Frontal cortex (tissue), 4 donors: ENCODE data around the gene DNAJC24. TPM values are rescaled to one million over a fixed set of nuclear protein-coding genes. Genes with fewer than 3 reads are reported as not detected.
A peak's percentile ranks its signal among the peaks of the same experiment; 100 is the strongest.

Experiments used
- DNase-seq, 2 donors: peaks; one replicate each; pipeline ENCODE4 v3.0.0; 2012; ENCODE audit warnings: low spot score in 2 of 2
- FAIRE-seq: peaks from 2 replicates; lab custom pipeline; 2012; peaks lifted over from hg19 to GRCh38; lab: Jason Lieb, UNC
- total RNA-seq: library from RNA; depleted of rRNA; stranded (reverse); fragments of >200 nt; gene quantifications from one replicate; pipeline ENCODE4 v1.2.3, GENCODE V29; 2014
- donor health status: control.
- donor health status: control.
- donor health status: control.

Gene DNAJC24
- total RNA-seq, 1 donor from 2014 or later, result 15.1 TPM

GRCh38 chr11:31412946-31413345, 43.3 kb downstream of the DNAJC24 start:
- FAIRE-seq, result no peak

GRCh38 chr11:31414338-31414737, 44.7 kb downstream of the DNAJC24 start:
- no peak for FAIRE-seq
- no peak for DNase-seq

More at GRCh38 chr11:31412946-31413345, 43.3 kb downstream of the DNAJC24 start:
- DNase-seq, result no peak

- DNase-seq, result no peak
- no peak for FAIRE-seq
Measured at GRCh38 chr11:31415435-31415834, 45.8 kb downstream of the DNAJC24 start.

- FAIRE-seq, result no peak
- DNase-seq, result no peak
Measured at GRCh38 chr11:31417357-31417756, 47.7 kb downstream of the DNAJC24 start.

- FAIRE-seq, result no peak
- no peak for DNase-seq
Measured at GRCh38 chr11:31417816-31418215, 48.2 kb downstream of the DNAJC24 start.

- FAIRE-seq (no peak), DNase-seq (no peak)
Measured at GRCh38 chr11:31419138-31419537, 49.5 kb downstream of the DNAJC24 start.

- DNase-seq (no peak), FAIRE-seq (no peak)
Measured at GRCh38 chr11:31419669-31420068, 50.0 kb downstream of the DNAJC24 start.

- FAIRE-seq (no peak), DNase-seq (no peak)
Measured at GRCh38 chr11:31421820-31422219, 52.2 kb downstream of the DNAJC24 start.

- FAIRE-seq, result no peak
- no peak for DNase-seq
Measured at GRCh38 chr11:31422703-31423102, 53.0 kb downstream of the DNAJC24 start.

GRCh38 chr11:31424652-31425051, 55.0 kb downstream of the DNAJC24 start:
- DNase-seq (no peak), FAIRE-seq (peak; percentile 80)

- FAIRE-seq (no peak), DNase-seq (no peak)
Measured at GRCh38 chr11:31433851-31434250, 64.2 kb downstream of the DNAJC24 start.

GRCh38 chr11:31437742-31438435, 68.2 kb downstream of the DNAJC24 start:
- DNase-seq (no peak), FAIRE-seq (no peak)

- FAIRE-seq (no peak), DNase-seq (no peak)
Measured at GRCh38 chr11:31441296-31441695, 71.6 kb downstream of the DNAJC24 start.

- FAIRE-seq (no peak), DNase-seq (no peak)
Measured at GRCh38 chr11:31442086-31442485, 72.4 kb downstream of the DNAJC24 start.

- DNase-seq (no peak), FAIRE-seq (no peak)
Measured at GRCh38 chr11:31443802-31444201, 74.1 kb downstream of the DNAJC24 start.

- no peak for DNase-seq
- FAIRE-seq, result no peak
Measured at GRCh38 chr11:31445621-31446020, 76.0 kb downstream of the DNAJC24 start.

GRCh38 chr11:31449040-31449439, 79.4 kb downstream of the DNAJC24 start:
- FAIRE-seq (no peak), DNase-seq (no peak)

GRCh38 chr11:31450841-31451240, 81.2 kb downstream of the DNAJC24 start:
- DNase-seq (no peak), FAIRE-seq (no peak)

- DNase-seq (no peak), FAIRE-seq (no peak)
Measured at GRCh38 chr11:31455177-31455576, 85.5 kb downstream of the DNAJC24 start.

- FAIRE-seq (no peak), DNase-seq (no peak)
Measured at GRCh38 chr11:31464436-31464835, 94.8 kb downstream of the DNAJC24 start.

- DNase-seq (no peak), FAIRE-seq (no peak)
Measured at GRCh38 chr11:31474083-31474482, 104.4 kb downstream of the DNAJC24 start.

GRCh38 chr11:31477528-31478222, 108.0 kb downstream of the DNAJC24 start:
- DNase-seq (no peak), FAIRE-seq (no peak)
